Motor neuron (in vitro differentiated cells): Measurements from ENCODE around the gene VDR. TPM values are rescaled to one million over a fixed set of nuclear protein-coding genes. Genes with fewer than 3 reads are reported as not detected.
A peak's percentile ranks its signal among the peaks of the same experiment; 100 is the strongest.
"Not testable (repeated sequence)": the region's sequence is repeated elsewhere in the genome, so short reads cannot be mapped to it uniquely, and the experiment has no call there.

Source experiments
- ATAC-seq, 8 experiments: fragments of 200-7000 bp; cut with Tn5 transposase; replicated peaks in 6 of 8; 2 replicates each; pipeline ENCODE4 v1.8.0; 2021; ENCODE audit warnings: mild to moderate bottlenecking in 8 of 8, moderate library complexity in 8 of 8
- H3K27ac ChIP-seq, 2 donors: fragments of 250-450 bp; sonication (Bioruptor Pico); 2 replicates each; pipeline ENCODE4 v1.9.0; 2021; ENCODE audit warnings: antibody characterized with exemption in 2 of 2, mild to moderate bottlenecking in 2 of 2, moderate library complexity in 1 of 2
- H3K4me1 ChIP-seq, 2 donors: fragments of 250-450 bp; sonication (Bioruptor Pico); replicated peaks in 1 of 2; 2 replicates each; pipeline ENCODE4 v1.6.1; 2021; ENCODE audit warnings: antibody characterized with exemption in 2 of 2, mild to moderate bottlenecking in 2 of 2, moderate library complexity in 1 of 2
- H3K4me3 ChIP-seq, 5 donors: fragments of 250-450 bp; sonication (Bioruptor Pico); 2 replicates each; pipeline ENCODE4 v1.9.0; 2021; ENCODE audit warnings: antibody characterized with exemption in 5 of 5, mild to moderate bottlenecking in 5 of 5, moderate library complexity in 4 of 5
- WGBS, 10 experiments: fragments of 450-650 bp; shearing (Covaris generic); methylation state at CpG; one replicate each; pipeline ENCODE4 v1.0.0; 2022; 5-methylcytosine and 5-hydroxymethylcytosine counted together
- in situ Hi-C, 9 experiments: fragments of 400-800 bp; cut with MboI; loops; one replicate each; pipeline ENCODE4 v1.15.0; 2021; ENCODE audit warnings: low sequenced_read_pairs in 9 of 9, low pct_unique_long_range_greater_than_20kb in 2 of 9; ENCODE audit not compliant: unreplicated experiment in 9 of 9
- total RNA-seq, 8 experiments: library from RNA; unstranded; fragments of 300-600 nt; gene quantifications; 2 replicates each; pipeline versions ENCODE4 v1.2.3 to v1.2.4, GENCODE V29; 2022

The VDR gene
- total RNA-seq, 8 experiments from 2014 or later: 0.08 to 70.8 (median 0.87) TPM

DNA sequence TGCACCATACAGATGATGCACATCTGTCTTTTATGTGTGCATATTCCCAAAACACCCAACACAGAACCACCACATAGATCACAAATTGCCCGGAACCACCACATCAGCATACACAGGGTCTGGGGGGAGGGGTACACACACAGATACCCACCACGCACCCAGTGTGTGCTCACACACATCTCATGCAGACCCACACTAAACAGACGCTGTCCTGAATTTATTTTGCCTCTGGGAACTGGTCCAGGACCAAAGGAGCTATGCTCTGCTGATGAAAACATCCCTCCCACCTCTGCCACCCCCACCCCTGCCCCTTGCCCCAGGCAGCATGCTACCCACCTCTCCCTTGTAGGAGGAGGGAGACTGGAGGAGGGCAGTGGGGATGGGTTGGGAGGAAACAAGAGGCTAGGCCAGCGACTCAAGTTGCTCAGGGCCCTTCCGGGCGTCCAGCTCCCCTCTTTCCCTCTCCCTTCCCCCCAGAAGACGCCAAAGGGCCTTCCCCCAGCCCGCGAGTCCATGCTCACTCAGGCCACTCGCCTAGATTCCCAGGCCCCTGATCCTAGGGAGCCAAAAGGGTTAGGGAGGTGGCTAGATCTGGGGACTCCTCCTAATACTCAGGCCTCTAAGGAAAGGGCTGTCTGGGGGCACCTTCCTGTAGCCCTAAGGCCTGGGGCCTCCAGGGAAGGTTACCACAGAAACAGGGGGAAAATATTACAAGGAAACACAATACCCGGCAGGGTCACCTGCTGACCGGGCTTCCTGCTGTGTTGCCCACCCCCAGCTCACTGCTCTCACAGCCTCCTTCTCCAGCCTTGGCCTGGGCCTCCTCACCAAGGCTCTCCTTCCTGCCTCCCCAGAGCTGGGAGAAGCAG is 88.2 kb downstream of the VDR start:
- peak overlapping the region; percentile 27 to 33 for H3K27ac ChIP-seq
- no peak for ATAC-seq
- no peak overlapping the region for H3K4me3 ChIP-seq
- peaks cover 46 to 51% of the 10 kb centered on the region in 2 donors for H3K4me1 ChIP-seq
- 0 to 66% (median 6%) methylated on average over 1 to 3 of the region's 12 CpGs; no CpG with 5 or more reads in 7 of the 10 experiments for WGBS, 10 experiments
- in situ Hi-C loops: loop anchor here in 1 of 9 experiments (25.0 kb wide), 1 partner anchor 104 kb away; the partner anchor contains the start of gene RPAP3

DNA sequence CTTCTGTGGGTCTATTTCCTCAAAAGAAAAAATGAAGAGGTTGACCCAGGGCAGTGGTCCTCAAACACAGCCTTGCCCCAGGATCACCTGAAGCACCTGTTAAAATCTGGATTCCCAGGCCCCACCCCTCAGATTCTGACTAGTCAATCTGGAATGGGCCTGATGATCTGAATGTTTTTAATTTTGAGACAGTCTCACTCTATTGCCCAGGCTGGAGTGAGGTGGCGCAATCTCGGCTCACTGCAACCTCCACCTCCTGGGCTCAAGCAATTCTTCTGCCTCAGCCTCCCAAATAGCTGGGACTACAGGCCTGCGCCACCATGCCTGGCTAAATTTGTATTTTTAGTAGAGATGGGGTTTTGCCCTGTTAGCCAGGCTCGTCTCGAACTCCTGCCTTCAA is 89.3 kb downstream of the VDR start:
- peaks cover 49 to 54% of the 10 kb centered on the region in 2 donors for H3K4me1 ChIP-seq
- not testable (repeated sequence) for H3K27ac ChIP-seq, ATAC-seq, H3K4me3 ChIP-seq
- WGBS, 10 experiments: 95 to 100% (median 99%) methylated on average over 2 to 4 of the region's 5 CpGs; no CpG with 5 or more reads in 6 of the 10 experiments
- in situ Hi-C loops: loop anchor here in 1 of 9 experiments (25.0 kb wide), 1 partner anchor 103 kb away; the partner anchor contains the start of gene RPAP3

DNA sequence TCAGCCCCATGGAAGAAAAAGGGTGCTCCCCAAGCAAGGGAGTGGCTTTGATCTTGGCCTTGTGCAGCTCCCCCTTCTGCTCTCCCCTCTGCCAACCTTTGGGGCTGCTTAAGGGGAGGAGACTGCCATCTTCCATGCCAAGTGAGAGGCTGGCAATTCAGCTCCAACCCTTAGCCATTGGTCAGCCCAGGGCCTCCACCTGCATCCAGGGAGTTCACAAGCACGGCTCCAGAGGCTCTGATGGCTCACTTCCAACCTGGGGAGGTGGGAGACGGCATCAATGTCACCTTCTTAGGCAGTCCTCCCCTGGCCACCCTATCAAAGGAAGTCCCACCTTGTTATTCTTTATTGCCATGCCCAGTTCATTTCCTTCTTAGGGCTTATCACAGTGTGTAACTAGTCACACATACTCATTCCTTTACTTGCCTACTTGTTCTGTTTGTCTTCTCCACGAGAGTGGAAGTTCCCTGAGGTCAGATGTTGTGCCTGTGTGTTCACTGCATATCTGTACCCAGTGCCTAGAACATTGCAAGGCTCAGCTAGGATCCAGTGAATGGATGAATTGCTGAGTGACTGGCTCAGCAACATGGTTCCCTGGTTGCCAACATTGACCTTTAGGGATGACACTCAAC is 90.1 kb downstream of the VDR start:
- H3K4me1 ChIP-seq: peaks cover 48 to 54% of the 10 kb centered on the region in 2 donors
- ATAC-seq: no peak
- in situ Hi-C loops: loop anchor here in 1 of 9 experiments (25.0 kb wide), 1 partner anchor 102 kb away; the partner anchor contains the start of gene RPAP3
- H3K4me3 ChIP-seq: no peak overlapping the region
- 67 to 100% (median 90%) methylated on average over 1 to 2 of the region's 3 CpGs; no CpG with 5 or more reads in 7 of the 10 experiments for WGBS, 10 experiments
- no peak overlapping the region for H3K27ac ChIP-seq

DNA sequence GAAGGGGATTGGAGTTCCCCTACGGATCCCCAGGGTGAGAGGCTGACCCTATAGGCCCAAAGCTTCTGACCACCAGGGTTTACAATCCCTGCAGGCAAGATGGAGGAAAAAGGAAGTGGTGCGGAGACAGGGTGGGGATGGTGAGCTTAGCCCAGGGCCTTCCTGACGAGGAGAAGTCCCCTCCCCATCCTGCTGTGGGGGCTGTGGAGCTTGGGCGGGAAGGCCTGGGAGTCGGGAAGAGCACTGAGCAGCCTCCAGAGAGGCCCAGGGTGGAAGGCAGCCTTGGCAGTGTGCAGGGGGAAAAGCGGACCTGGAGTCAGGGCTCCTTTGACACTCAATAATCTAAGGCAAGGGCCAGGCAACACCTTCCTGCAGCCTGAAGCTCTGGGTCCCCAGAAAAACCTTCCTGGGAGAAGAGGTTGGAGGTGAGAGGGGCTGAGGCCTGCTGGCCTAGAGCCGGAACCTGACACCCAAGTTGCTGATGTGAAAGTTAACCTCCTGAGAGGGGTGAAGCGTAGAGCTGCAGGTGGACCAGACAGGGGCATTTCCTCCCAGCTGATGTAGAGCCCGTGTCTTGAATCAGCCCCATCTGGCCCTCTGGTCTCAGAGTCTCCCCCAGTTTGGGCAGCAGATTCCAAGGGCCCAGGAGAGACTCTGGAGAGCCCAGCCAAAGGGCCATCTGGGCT is 91.1 kb downstream of the VDR start:
- 40 to 100% (median 59%) methylated on average over 1 to 5 of the region's 9 CpGs; no CpG with 5 or more reads in 3 of the 10 experiments for WGBS, 10 experiments
- Histone ChIP-seq H3K4me3 (peak overlapping the region in 1 of 5 donors; percentile 14), H3K4me1 (peaks cover 44 to 52% of the 10 kb centered on the region in 2 donors), H3K27ac (peak overlapping the region; percentile 41 to 73)
- in situ Hi-C loops: loop anchor here in 1 of 9 experiments (25.0 kb wide), 1 partner anchor 101 kb away; the partner anchor contains the start of gene RPAP3
- ATAC-seq: peak in 1 of 8 experiments; percentile 1

DNA sequence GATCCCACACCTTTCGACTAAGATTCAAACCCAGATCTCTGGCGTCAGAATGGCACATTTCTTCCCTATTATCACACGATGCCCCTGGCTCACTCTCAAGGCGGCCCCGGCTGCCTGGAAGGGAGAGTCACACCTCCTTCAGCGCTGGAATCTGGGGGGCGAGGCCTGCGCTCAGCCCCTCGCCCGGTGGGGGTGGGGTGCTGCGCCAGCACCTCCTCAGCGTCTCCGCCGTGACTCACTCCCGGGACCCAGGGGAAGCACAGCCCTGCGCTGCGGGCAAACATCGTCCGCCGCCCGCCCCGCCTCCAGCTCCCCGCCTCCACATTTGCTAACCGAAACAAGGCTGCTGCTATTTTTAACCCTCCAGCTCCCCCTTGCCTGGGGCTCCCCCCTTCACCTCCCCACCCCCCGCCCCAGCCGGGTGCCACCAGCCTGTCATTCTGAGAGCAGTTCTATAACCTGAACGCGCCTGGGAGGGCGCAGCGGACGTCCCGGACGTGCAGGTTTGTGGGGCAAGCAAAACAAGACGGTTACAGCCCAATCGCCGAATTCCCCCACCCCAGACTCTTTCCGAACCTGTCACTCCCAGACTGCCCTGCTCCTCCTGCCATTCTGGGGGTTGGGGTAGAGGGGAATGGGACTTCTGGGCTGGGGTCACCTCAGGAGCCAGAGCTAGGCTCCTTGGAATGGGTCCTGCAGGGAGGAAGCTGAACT is 91.8 kb downstream of the VDR start:
- H3K4me1 ChIP-seq: peaks cover 48 to 53% of the 10 kb centered on the region in 2 donors
- 0 to 7% (median 4%) methylated on average over 3 to 5 of the region's 37 CpGs; no CpG with 5 or more reads in 7 of the 10 experiments for WGBS, 10 experiments
- H3K4me3 ChIP-seq: peak overlapping the region in 4 of 5 donors; percentile 6 to 17 (median 14)
- H3K27ac ChIP-seq: peak overlapping the region; percentile 41 to 73
- in situ Hi-C loops: loop anchor here in 1 of 9 experiments (25.0 kb wide), 1 partner anchor 101 kb away; the partner anchor contains the start of gene RPAP3
- peak; percentile 55 to 91 (median 88) for ATAC-seq

DNA sequence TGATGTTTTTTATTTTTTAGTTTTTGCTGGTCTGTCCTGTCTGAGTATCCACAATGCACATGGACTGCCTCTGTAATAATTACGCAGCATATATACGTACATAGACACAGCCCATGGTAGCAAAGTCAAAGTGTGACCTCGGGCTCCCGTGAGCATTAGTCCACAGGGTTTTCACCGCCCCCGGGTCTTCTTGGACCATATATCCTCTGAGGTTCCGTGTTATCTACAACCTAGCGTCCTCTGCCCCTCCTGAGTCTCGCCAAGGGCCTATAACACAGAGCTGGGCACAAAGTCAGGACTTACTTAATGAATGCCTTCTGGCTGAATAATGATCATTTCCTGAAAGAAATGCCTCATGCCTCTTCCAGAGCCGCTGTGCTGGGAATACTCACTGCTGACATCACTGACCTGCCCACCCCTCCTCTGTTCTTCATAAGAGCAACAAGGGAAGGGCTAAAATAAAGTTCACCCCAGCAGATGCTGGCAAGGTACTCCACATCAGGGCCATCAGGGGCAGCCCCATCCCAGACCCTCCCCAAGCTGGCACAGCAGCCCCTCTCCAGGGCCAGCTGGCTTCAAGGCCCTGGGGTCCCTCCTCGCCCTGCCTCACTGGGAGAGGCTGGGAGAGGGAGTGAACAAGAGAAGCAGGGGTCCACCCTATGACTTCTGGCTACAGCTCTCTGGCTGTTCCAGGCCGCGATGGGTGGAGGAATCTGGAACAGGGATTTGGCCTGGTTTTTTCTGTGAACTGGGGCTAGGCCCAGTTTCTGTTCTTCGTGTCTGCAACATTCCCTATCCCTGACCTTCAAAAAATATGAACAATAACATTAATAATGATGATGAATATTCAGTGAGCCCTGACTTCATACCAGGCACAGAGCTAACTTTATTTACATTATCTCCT is 93.0 kb downstream of the VDR start:
- H3K4me3 ChIP-seq: no peak overlapping the region
- peak in 4 of 8 experiments; percentile 3 to 53 (median 41) for ATAC-seq
- in situ Hi-C loops: loop anchor here in 1 of 9 experiments (25.0 kb wide), 1 partner anchor 100 kb away; the partner anchor contains the start of gene RPAP3
- peak overlapping the region in 1 of 2 donors; percentile 63 for H3K27ac ChIP-seq
- H3K4me1 ChIP-seq: peaks cover 47 to 52% of the 10 kb centered on the region in 2 donors
- WGBS, 10 experiments: 0 to 90% (median 73%) methylated on average over 1 to 10 of the region's 14 CpGs

DNA sequence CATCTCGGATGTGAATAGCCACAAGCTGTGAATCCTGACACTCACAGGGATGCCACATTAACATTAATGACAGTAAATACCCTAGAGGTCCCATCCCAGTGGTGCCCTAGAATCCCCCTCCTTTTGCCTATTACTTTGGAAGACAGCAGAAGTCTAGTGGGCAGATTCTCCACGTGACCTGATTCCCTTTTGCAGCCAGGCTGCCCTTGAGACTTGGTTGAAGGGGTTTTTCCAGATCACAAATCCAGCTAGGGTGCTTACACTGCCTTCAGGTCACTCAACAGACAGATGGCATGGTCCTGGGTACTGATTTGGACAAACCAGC is 93.8 kb downstream of the VDR start:
- in situ Hi-C loops: loop anchor here in 1 of 9 experiments (25.0 kb wide), 1 partner anchor 99 kb away; the partner anchor contains the start of gene RPAP3
- H3K4me1 ChIP-seq: peaks cover 44 to 46% of the 10 kb centered on the region in 2 donors
- H3K27ac ChIP-seq: no peak overlapping the region
- H3K4me3 ChIP-seq: no peak overlapping the region
- ATAC-seq: no peak
- WGBS, 10 experiments: 0 to 100% (median 65%) methylated on average over 1 to 2 of the region's 2 CpGs; no CpG with 5 or more reads in 6 of the 10 experiments

DNA sequence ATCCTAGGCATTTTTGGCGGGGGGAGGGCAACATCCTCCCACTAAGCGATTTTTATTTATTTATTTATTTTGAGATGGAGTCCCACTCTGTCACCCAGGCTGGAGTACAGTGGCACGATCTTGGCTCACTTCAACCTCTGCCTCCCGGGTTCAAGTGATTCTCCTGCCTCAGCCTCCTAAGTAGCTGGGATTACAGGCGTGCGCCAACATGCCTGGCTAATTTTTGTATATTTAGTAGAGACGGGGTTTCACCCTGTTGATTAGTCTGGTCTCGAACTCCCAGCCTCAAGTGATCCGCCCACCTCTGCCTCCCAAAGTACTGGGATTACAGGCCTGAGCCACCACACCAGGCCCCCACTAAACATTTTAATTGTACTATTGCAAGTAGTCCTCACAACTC is 95.3 kb downstream of the VDR start:
- WGBS, 10 experiments: 58 to 100% (median 88%) methylated on average over 1 to 6 of the region's 9 CpGs; no CpG with 5 or more reads in 2 of the 10 experiments
- H3K4me1 ChIP-seq: peaks cover 44 to 46% of the 10 kb centered on the region in 2 donors
- H3K4me3 ChIP-seq, H3K27ac ChIP-seq, ATAC-seq: not testable (repeated sequence)
- in situ Hi-C loops: loop anchor here in 1 of 9 experiments (25.0 kb wide), 1 partner anchor 97 kb away; the partner anchor contains the start of gene RPAP3

DNA sequence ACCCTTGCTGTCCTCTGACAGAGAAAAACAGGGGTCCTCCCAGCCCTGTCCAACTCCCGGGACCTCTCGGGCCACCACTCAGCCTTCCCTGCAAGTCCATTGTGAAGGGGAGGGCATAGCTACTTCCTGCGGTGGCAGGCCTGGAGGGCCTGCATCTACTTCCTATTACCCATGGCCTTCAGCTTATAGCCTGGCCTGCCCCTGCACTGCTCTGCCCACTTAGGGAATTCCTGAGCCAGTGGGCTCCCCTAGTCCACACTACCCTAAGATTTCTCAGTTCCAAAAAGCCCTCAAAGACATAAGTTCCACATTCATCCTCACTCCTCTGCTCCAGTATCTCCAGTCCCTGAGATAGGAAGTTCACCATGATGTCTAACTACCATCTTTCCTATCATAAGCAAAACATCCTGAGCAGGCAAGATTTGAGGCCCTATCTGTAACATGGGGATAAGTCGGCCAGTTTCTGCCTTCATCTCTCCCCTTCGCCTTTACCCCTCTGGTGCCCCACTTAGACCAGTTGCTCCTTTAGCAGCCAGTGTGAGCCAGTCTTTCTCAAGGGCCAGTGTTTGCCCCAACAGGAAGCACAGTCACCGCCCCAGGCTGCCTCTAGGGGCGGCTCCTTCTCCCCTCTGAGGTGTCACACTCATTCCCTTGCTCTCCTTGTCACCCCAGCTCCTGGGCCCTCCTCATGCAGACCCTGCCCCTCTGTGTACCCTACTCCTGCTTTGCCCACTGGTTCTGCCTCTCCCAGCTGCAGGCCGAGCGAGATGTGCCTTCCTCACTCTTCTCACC is 96.0 kb downstream of the VDR start:
- Histone ChIP-seq H3K4me1 (peaks cover 44 to 51% of the 10 kb centered on the region in 2 donors), H3K4me3 (no peak overlapping the region), H3K27ac (peak overlapping the region; percentile 30 to 47)
- no peak for ATAC-seq
- 70 to 100% (median 81%) methylated on average over 1 to 4 of the region's 9 CpGs; no CpG with 5 or more reads in 3 of the 10 experiments for WGBS, 10 experiments
- in situ Hi-C loops: loop anchor here in 1 of 9 experiments (25.0 kb wide), 1 partner anchor 96 kb away; the partner anchor contains the start of gene RPAP3

DNA sequence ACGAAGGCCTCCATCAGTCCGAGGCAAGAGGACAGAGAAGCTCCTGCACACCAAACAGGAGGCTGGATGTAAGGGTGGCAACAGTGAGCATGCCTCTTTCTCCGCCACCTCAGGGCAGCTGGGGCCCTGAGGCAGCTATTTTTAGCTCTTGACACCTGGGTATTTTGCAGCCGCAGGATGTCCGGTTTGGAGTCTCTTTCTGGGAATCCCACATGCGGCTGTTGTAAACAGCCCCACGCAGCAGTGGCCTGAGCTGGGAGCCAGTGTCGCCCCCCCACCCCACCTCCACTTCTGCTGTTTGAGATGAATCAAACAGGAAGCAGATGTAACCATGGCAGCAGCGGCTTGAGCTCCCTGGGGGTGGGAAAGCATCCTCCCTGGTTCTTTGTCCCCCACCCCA is 96.7 kb downstream of the VDR start:
- no peak overlapping the region for H3K4me3 ChIP-seq
- H3K4me1 ChIP-seq: peaks cover 38 to 50% of the 10 kb centered on the region in 2 donors
- WGBS, 10 experiments: 20 to 100% (median 45%) methylated on average over 1 to 3 of the region's 9 CpGs; no CpG with 5 or more reads in 6 of the 10 experiments
- peak in 5 of 8 experiments; percentile 21 to 58 (median 46) for ATAC-seq
- in situ Hi-C loops: loop anchor here in 1 of 9 experiments (25.0 kb wide), 1 partner anchor 96 kb away; the partner anchor contains the start of gene RPAP3
- H3K27ac ChIP-seq: peak overlapping the region; percentile 30 to 47
